Fibroblast of lung (primary cell): ENCODE measurements around the gene HTR3E. TPM values are rescaled to one million over a fixed set of nuclear protein-coding genes. Genes with fewer than 3 reads are reported as not detected.

Experiments used
- DNase-seq, 2 donors: peaks; one replicate each; pipeline versions ENCODE4 v3.0.0 to v3.0.0-alpha.2; 2010; ENCODE audit warnings: low read depth in 2 of 2
- H2AFZ ChIP-seq: 2 replicates; pipeline ENCODE4 v1.5.1; 2012; ENCODE audit warnings: low read length, control low read depth, inconsistent platforms
- H3K27ac ChIP-seq: 2 replicates; pipeline ENCODE4 v1.5.1; 2011; ENCODE audit warnings: low read length, control low read depth; ENCODE audit not compliant: insufficient read depth
- H3K27me3 ChIP-seq: 2 replicates; pipeline ENCODE4 v1.5.1; 2011; ENCODE audit warnings: mild to moderate bottlenecking, low read length; ENCODE audit not compliant: control insufficient read depth, insufficient read depth
- H3K36me3 ChIP-seq: 2 replicates; pipeline ENCODE4 v1.5.1; 2011; ENCODE audit warnings: low read length; ENCODE audit not compliant: control insufficient read depth, insufficient read depth
- H3K4me1 ChIP-seq: 2 replicates; pipeline ENCODE4 v1.5.1; 2011; ENCODE audit warnings: low read length; ENCODE audit not compliant: control insufficient read depth, insufficient read depth; ENCODE audit errors: extremely low read depth
- H3K4me2 ChIP-seq: 2 replicates; pipeline ENCODE4 v1.5.1; 2011; ENCODE audit warnings: low read length, control low read depth; ENCODE audit not compliant: insufficient read depth; ENCODE audit errors: extremely low read depth
- H3K4me3 ChIP-seq, 4 experiments: fragments of 200-600 bp in 1 of 4; sonication (generic) in 1 of 4; replicated peaks in 1 of 4; 2 replicates each; pipeline ENCODE4 v1.5.1; 2011 to 2016; ENCODE audit warnings: low read length in 4 of 4, low read depth in 3 of 4, mild to moderate bottlenecking in 3 of 4, control low read depth in 2 of 4, inconsistent platforms in 1 of 4, mixed read lengths in 1 of 4; ENCODE audit not compliant: insufficient read depth in 1 of 4; ENCODE audit errors: control extremely low read depth in 1 of 4
- H3K79me2 ChIP-seq: 2 replicates; pipeline ENCODE4 v1.5.1; 2012; ENCODE audit warnings: mild to moderate bottlenecking, low read length, inconsistent platforms; ENCODE audit not compliant: control insufficient read depth, insufficient read depth
- H3K9ac ChIP-seq: 2 replicates; pipeline ENCODE4 v1.5.1; 2011; ENCODE audit warnings: mild to moderate bottlenecking, low read length, control low read depth; ENCODE audit not compliant: insufficient read depth
- H3K9me3 ChIP-seq: 2 replicates; pipeline ENCODE4 v1.5.1; 2012; ENCODE audit warnings: low read depth, low read length; ENCODE audit not compliant: control insufficient read depth, insufficient read depth
- H4K20me1 ChIP-seq: 2 replicates; pipeline ENCODE4 v1.5.1; 2011; ENCODE audit warnings: low read length; ENCODE audit not compliant: control insufficient read depth, insufficient read depth; ENCODE audit errors: extremely low read depth
- CTCF ChIP-seq, 2 donors: IDR thresholded peaks in 1 of 2; conservative IDR thresholded peaks in 1 of 2; 1 replicate in 1 of 2; 2 replicates in 1 of 2; pipeline ENCODE4 v1.5.1; 2011 to 2012; ENCODE audit warnings: low read length in 2 of 2, control low read depth in 1 of 2, inconsistent platforms in 1 of 2, low read depth in 1 of 2, mild to moderate bottlenecking in 1 of 2
- EZH2 ChIP-seq: IDR thresholded peaks from 2 replicates; pipeline ENCODE4 v1.5.1; 2012; ENCODE audit warnings: low read length, control low read depth, mild to moderate bottlenecking; ENCODE audit errors: missing control alignments
- polyA plus RNA-seq, 2 donors: library from polyadenylated mRNA; depleted of rRNA in 1 of 2; stranded (reverse) in 1 of 2; unstranded in 1 of 2; fragments of >200 nt; gene quantifications; 2 replicates each; pipeline ENCODE4 v1.2.1, GENCODE V29; 2011 to 2012; ENCODE audit warnings: missing spikeins in 1 of 2
- total RNA-seq: library from RNA; depleted of rRNA; stranded (reverse); fragments of >200 nt; gene quantifications from 2 replicates; pipeline ENCODE4 v1.2.1, GENCODE V29; 2014

HTR3E gene
- total and polyA plus RNA-seq, 2 donors (not counting 1 experiment from before 2014, with no cell fraction given), result not detected

GRCh38 chr3:184097556-184097955 lies 692 bp downstream of the HTR3E start:
- no peak overlapping the region for H3K27ac ChIP-seq
- no peaks in the 10 kb centered on the region for H3K27me3 ChIP-seq
- no peaks in the 10 kb centered on the region for H3K36me3 ChIP-seq
- no peak overlapping the region for H2AFZ ChIP-seq
- H3K4me3 ChIP-seq, result no peak overlapping the region
- no peak overlapping the region for H3K9ac ChIP-seq
- no peaks in the 10 kb centered on the region for H4K20me1 ChIP-seq
- TF ChIP-seq EZH2, result no peak
- TF ChIP-seq CTCF (conservative IDR thresholded peaks at IDR 0.05 in 1 of 2, IDR thresholded peaks at IDR 0.05 in 1 of 2; ENCODE audit: low read depth in 1 of 2, low read length in 2 of 2), result no peak
- no peaks in the 10 kb centered on the region for H3K79me2 ChIP-seq
- no peak for DNase-seq
- H3K9me3 ChIP-seq, result no peaks in the 10 kb centered on the region
- H3K4me1 ChIP-seq, result no peaks in the 10 kb centered on the region
- no peak overlapping the region for H3K4me2 ChIP-seq

GRCh38 chr3:184099806-184100686 lies 3.2 kb downstream of the HTR3E start:
- no peak overlapping the region for H2AFZ ChIP-seq
- H3K27me3 ChIP-seq, result no peaks in the 10 kb centered on the region
- H3K9me3 ChIP-seq, result no peaks in the 10 kb centered on the region
- no peak for TF ChIP-seq CTCF (conservative IDR thresholded peaks at IDR 0.05 in 1 of 2, IDR thresholded peaks at IDR 0.05 in 1 of 2; ENCODE audit: low read depth in 1 of 2, low read length in 2 of 2)
- TF ChIP-seq EZH2, result no peak
- no peak overlapping the region for H3K9ac ChIP-seq
- no peak overlapping the region for H3K4me3 ChIP-seq
- H3K4me2 ChIP-seq, result no peak overlapping the region
- no peaks in the 10 kb centered on the region for H3K4me1 ChIP-seq
- no peaks in the 10 kb centered on the region for H3K36me3 ChIP-seq
- no peaks in the 10 kb centered on the region for H3K79me2 ChIP-seq
- H3K27ac ChIP-seq, result no peak overlapping the region
- DNase-seq, result no peak
- H4K20me1 ChIP-seq, result no peaks in the 10 kb centered on the region

DNA sequence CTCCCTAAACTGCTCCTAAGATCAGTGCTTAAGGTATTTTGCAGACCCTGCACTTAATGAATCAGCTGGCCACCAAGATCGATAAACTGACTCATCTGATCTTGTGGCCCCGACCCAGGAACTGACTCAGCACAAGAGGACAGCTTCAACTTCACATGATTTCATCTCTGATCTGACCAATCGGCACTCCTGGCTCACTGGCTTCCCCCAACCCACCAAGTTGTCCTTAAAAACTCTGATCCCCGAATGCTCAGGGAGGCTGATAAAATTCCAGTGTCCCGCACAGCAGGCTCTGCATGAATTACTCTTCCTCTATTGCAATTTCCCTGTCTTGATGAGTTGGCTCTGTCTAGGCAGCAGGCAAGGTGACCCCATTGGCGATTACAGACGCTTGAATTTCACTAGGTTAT lies 13.5 kb downstream of the HTR3E start:
- no peak for TF ChIP-seq CTCF (conservative IDR thresholded peaks at IDR 0.05 in 1 of 2, IDR thresholded peaks at IDR 0.05 in 1 of 2; ENCODE audit: low read depth in 1 of 2, low read length in 2 of 2)
- Histone ChIP-seq H2AFZ (no peak overlapping the region), H3K79me2 (no peaks in the 10 kb centered on the region), H3K4me3 (no peak overlapping the region), H3K9me3 (no peaks in the 10 kb centered on the region), H3K27ac (no peak overlapping the region), H3K4me2 (peak overlapping the region; percentile 54), H3K27me3 (peaks cover 2% of the 10 kb centered on the region), H3K36me3 (no peaks in the 10 kb centered on the region), H4K20me1 (no peaks in the 10 kb centered on the region), H3K9ac (no peak overlapping the region), H3K4me1 (no peaks in the 10 kb centered on the region)
- peak; percentile 28 to 68 for DNase-seq
